GM11168 (cell line): Measurements from ENCODE around the gene PHC1.
"Not testable (repeated sequence)": the region's sequence is repeated elsewhere in the genome, so short reads cannot be mapped to it uniquely, and the experiment has no call there.

Experiments
- in situ Hi-C: fragments of 300-500 bp; cut with MboI; formaldehyde crosslinking; loops from one replicate; pipeline ENCODE4 v1.12.0; 2022; ENCODE audit warnings: low sequenced_read_pairs; ENCODE audit not compliant: unreplicated experiment

The PHC1 gene

DNA sequence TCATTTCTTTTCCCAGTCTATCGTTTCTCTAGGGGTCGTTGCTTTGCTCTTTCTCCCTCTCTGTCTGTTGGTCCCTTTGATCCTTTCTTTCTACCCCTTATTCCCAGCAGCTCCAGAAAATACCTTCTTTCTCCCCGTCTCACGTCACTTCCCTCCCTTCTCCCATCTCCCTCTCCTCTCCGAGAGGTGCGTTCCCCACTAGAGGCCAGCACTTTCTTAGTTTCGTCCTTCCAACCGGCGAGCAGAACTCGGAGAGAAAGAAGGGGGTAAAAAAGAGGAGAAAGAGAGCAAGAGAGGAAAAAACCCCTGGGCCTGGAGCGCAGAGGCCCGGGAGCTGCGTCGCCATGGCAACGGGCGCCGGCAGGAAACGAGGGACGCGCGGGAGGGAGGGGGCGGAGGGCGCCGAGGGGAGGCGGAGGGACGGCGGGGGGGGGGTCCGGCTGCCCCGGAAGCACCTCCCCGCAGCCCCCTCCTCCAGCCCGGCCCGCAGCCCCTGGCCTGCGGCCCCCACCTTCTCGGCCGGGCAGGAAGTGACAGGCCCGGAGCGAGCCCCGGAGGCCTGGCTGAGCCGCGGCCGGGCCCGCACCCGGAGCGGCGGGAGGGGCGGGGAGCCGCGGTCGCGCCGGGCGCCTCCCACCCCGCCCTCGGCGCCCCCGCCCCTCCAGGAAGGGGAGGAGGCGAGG is at the start of gene PHC1:
Gene PHC1 (plus strand): TSS at position 477 of the 683 bp plus-strand sequence. CDS start 3,169 bp downstream, outside the sequence.
- in situ Hi-C loops = not testable (repeated sequence)

DNA sequence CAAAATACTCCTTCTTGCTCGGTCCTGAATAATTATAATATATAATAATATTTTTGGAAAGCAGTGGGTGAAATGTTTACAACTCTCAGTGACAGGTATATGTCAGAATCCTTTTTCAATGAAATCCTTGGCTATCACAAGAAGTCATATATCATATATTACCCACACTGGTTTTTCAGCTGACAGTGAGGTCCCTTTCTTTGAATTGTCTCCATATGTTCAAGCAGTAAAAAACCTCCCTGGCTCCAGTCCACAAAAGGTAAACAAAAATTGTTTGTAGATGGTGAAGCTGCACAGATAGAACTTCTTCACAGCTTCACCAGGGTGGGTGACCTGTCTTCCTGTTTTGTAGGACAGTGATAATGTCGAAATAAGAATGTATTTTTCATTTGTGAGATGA is 47.9 kb upstream of the PHC1 start:
- in situ Hi-C loops = loop anchor here (25.0 kb wide), 1 partner anchor 179 kb away; the partner anchor contains the start of gene RIMKLB

DNA sequence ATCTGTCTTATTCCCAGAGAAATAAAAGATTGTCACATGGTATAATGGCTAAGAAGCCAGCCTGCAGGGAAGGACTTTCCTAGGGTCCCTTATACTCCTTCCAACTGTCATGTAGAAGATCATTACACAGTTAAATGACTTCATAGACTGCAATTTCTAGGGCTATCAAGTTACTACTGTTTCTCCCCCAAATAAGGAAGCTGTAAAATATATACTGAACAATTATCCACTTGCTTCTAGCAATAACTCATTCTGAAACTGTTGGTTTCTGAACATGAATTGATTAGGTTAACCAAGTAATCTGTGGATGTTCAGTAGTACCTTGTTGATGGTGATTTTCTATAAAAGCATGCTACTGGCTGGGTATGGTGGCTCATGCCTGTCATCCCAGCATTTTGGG is 47.3 kb upstream of the PHC1 start:
- in situ Hi-C loops = loop anchor here (25.0 kb wide), 1 partner anchor 180 kb away; the partner anchor contains the start of gene RIMKLB

DNA sequence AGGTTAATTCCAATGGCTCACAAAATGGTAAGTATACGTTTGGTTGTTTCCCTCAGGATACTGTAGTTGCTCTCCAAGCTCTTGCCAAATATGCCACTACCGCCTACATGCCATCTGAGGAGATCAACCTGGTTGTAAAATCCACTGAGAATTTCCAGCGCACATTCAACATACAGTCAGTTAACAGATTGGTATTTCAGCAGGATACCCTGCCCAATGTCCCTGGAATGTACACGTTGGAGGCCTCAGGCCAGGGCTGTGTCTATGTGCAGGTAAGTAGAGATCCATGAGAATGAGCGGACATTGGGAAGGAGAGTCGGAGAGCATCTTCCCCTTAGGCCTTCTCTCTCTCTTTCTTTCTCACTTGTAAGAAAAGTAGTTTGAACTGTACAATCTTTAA is 46.5 kb upstream of the PHC1 start:
- in situ Hi-C loops = loop anchor here (25.0 kb wide), 1 partner anchor 180 kb away; the partner anchor contains the start of gene RIMKLB

DNA sequence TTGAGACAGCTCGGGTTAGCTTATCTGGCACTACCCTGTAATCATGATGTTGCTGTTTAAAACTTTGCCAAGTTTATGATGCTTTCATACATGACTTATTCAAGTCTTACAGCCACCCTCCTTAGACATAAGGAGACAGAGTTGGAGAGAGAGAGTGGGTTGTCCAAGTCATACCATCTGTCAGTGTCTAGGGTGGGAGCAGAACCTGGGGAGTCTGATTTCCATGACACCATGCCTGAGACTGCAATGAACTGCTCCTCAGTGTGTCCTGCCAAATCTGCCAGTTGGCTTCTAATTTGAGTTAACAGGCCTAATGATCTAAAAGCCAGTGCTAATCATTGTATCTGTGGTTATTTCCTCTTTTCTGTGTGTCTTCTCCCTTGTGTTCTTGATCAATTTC is 43.7 kb upstream of the PHC1 start:
- in situ Hi-C loops = loop anchor here (25.0 kb wide), 1 partner anchor 183 kb away; the partner anchor contains the start of gene RIMKLB

DNA sequence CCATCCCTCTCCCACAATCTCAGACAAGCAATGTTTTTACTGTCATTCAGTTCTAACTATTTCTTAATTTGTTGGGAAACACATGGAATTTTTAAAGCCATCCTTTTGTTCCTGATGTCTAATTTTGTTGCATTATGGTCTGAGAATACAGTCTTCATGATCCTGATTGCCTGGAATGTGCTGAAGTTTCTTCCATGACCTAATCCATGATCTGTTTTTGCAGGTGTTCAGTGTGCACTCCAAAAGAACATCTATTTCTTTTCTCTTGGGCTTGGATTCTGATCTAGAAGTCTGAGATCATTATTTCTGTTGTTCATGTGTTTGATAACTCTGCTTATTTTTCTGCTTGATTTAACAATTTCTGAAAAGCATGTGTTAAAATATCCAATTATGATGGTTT is 43.2 kb upstream of the PHC1 start:
- in situ Hi-C loops = loop anchor here (25.0 kb wide), 1 partner anchor 184 kb away; the partner anchor contains the start of gene RIMKLB

DNA sequence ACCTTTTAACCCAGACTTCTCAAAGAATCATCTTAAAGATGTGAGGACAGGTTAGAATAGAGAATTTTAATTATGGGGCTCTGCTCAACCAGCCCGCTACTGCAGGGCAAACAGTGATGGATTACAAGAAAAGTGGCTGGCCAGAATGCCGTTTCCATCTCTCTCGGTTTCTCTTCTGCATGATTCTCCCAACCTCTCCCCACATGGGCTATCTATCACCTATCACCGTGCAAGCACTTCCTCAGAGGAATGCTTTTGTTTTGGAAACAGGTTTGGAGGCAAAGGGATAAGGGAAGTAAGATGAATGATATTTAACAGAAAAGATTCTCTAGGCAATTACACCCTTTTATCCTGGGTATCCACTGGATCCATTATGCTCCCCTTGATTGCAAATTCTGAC is 37.4 kb upstream of the PHC1 start:
- in situ Hi-C loops = no loop called here

DNA sequence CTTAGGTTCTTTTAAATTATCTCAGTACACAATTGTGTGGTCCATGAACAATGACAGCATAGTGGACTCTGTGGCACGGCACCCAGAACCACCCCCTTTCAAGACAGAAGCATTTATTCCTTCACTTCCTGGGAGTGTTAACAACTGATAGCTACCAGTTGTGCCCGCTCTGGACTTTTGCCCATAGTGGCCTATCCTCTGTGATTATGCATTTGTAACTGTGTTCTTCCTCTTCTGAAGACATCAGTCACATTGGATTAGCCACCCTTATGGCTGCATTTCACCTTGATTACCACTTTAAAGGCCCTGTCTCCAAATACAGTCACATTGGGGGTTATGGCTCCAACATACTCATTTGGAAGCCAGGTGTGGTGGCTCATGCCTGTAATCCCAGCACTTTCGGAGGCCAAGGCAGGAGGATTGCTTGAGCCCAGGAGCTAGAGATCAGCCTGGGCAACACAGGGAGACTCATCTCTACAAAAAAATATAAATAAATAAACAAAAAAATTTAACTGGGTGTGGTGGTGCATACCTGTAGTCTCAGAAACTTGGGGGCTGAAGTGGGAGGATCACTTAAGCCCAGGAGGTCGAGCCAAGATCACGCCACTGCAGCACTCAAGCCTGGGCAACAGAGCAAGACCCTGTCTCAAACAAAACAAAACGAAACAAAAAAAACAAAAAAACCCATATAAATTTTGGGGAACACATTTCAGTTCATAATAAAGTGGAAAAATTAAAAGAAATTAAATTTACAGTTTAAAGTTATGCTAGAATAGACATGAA is 27.6 kb upstream of the PHC1 start:
- in situ Hi-C loops = no loop called here

DNA sequence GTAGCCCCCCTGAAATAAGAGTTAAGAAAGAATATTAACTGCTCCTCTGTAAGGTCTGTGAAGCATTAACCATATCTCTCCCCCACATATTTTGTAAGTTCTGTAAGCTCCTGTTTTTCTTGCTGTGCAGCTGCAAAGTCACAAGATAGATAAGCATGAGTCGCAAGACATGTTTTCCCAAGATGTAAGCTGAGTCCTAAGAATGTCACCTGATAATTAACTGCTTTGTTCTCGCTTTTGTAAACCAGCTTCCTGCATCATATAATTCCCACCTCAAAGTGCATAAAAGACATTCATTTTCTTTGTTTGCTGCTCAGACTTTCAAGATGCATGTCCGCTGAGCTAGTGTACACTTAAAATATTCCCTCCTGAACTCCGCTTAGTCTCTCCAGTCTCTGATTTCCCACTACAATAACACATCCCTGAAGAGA is 27.0 kb upstream of the PHC1 start:
- in situ Hi-C loops = no loop called here

DNA sequence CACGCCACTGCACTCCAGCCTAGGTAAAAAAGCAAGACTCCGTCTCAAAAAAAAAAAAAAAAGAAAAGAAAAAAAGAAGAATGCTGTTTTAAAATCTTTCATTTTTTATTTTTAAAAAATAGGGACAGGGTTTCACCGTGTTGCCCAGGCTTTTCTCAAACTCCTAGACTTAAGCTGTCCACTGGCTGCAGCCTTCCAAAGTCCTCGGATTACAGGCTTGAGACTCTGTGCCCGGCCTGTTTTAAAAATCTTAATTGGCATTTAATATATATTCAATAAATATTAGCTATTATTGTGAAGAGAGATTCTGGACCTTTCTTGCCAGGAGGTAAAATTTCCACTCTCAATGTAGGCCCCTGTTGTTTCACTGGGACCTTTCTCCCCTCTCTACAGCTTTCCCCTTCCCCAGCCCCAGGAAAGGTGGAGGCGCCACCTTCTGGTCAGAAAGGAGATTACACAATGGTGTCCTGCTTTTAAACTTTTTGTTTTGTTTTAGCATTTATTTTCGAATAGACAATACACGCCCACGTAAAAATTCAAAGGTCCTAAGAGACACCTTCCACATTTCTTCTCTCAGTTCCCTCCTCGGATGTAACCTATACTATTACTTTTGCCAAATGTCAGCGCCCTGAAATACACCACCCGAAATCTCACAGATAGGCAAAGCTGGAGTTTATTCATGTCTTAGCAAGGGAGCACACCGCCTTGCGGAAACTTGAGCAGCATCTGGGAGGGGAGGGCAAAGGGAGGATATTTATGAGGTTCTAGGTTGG is 23.8 kb upstream of the PHC1 start:
- in situ Hi-C loops = no loop called here

DNA sequence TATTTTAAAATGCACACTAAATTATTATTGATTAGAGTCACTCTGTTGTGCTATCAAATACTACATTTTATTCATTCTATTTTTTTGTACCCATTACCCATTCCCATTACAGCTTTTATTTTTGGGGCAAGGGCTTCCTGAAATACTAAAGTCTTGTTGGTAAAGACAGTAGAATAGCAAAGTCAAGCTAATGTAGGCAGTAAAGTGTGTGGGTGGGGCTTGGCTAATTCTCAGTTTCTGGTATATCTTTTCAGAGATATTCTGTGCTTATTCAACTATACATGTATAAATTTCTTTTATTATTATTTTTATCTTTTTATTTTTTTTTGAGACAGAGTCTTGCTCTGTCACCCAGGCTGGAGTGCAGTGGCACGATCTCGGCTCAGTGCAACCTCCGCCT is 22.3 kb upstream of the PHC1 start:
- in situ Hi-C loops = no loop called here

DNA sequence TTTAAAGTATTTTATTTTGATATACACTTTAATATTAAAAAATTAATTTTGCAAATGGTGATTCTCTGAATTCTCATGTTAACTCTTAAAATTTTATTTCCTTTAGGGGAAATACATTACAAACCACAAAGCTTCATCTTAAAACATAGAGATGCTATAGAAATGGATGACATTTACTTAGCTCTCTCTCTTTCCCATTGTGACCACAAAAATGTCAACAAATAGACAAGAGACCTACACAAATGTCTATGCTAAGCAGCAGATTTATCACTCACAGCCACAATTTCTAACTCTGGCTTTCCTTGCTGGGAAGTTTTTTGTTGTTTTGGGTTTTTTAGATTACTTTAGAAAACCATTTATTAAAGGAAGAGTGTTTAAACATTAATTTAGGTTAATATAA is 19.9 kb upstream of the PHC1 start:
- in situ Hi-C loops = no loop called here

DNA sequence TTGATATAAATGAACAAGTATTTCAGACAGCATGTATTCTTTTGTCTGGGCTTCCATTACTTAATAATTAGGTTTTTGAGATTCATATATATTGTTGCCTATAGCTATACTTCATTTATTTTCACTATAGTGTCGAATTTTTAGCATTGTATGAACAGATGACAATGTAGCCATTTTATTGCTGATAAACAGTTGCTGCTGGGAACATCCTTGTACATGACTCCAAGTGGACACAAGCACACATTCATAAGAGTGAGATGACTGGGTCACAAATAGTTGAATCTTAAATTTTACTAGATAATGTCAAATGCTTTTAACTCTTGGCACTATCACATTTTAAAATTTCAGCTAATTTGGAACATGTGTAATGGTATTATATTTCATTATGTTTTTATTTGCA is 19.3 kb upstream of the PHC1 start:
- in situ Hi-C loops = no loop called here

DNA sequence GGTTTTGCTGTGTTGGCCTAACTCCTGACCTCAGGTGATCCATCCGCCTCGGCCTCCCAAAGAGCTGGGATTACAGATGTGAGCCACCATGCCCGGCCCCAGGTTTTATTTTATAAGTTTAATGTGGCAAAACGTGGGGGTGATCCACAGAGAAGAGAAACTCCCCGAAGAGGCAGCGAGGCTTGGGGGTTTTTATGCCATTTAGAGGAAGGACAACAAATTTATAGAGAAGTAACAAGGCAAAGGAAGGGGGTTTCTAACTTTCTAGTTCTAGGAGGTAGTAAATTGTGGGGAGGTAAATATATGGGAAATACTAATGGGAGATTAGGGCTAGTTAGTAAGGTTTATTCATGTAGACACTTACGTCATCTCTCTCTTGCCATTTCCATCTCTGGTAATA is 17.2 kb upstream of the PHC1 start:
- in situ Hi-C loops = no loop called here

DNA sequence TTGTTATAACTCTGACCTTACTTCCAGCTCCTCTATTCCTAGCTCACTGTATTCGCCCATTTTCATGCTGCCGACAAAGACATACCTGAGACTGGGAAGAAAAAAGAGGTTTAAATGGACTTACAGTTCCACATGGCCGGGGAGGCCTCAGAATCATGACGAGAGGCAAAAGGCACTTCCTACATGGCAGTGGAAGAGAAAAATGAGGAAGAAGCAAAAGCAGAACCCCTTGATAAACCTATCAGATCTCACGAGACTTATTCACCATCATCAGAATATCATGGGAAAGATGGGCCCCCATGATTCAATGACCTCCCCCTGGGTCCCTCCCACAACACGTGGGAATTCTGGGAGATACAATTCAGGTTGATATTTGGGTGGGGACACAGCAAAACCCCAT is 14.5 kb upstream of the PHC1 start:
- in situ Hi-C loops = no loop called here

DNA sequence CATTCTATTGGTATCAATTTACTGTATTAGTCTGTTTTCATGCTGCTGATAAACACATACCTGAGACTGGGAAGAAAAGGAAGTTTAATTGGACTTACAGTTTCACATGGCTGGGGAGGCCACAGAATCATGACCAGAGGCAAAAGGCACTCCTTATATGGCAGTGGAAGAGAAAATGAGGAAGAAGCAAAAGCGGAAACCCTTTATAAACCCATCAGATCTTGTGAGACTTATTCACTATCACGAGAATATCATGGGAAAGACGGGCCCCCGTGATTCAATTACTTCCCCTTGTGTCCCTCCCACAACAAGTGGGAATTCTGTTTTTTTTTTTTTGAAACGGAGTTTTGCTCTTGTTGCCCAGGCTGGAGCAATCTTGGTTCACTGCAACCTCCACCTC is 11.6 kb upstream of the PHC1 start:
- in situ Hi-C loops = not testable (repeated sequence)

DNA sequence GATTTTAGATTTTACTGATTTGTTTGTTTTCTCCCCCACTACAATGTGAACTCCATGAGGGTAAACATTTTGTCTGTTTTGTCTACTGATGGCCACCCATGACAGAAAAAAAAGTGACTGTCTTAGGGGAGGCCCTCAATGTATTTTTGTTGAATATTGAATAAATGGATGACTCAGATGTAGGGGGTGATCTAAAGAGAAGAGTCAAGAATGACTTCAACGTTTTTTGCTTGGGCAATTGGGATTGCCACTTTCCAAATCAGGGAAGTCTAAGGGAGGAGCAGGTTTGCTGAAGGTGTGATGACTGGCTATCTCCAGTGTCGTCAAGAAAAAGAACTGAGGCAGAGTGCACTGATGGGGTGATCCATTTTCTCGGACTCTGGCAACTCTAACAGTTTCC is 10.7 kb upstream of the PHC1 start:
- in situ Hi-C loops = no loop called here

DNA sequence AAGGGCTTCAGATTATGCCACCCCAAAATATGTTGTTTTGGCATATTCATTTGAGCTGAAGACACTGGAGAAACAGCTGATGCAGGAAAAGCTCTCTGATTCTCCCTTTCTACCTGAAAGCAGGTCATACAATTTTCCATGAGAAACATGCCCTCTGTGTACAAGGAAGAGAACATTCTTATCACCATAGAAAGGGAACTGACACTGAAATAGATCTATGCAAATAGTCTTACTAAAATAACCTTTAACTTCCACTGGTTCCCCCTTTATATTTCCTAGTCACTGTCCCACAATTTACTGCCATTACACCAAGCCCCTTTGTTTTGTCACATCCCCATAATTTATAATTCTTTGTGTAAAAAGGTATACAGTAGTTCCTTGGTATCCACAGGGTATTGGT is 9.6 kb upstream of the PHC1 start:
- in situ Hi-C loops = no loop called here

DNA sequence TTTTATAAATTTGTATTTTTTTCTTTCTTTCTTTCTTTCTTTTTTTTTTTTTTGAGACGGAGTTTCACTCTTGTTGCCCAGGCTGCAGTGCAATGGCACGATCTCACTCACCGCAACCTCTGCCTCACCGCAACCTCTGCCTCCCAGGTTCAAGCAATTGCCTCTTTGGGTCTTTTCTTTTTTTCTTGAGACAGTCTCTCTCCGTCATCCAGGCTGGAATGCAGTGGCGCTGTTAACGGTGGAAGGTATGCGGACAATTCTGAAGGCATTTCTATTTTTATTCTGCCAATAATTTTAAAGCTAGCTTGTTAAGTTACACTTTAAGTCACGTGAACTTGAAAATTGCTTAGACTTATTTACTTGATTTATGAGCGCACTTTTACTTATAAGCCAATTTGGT is 8.8 kb upstream of the PHC1 start:
- in situ Hi-C loops = no loop called here

DNA sequence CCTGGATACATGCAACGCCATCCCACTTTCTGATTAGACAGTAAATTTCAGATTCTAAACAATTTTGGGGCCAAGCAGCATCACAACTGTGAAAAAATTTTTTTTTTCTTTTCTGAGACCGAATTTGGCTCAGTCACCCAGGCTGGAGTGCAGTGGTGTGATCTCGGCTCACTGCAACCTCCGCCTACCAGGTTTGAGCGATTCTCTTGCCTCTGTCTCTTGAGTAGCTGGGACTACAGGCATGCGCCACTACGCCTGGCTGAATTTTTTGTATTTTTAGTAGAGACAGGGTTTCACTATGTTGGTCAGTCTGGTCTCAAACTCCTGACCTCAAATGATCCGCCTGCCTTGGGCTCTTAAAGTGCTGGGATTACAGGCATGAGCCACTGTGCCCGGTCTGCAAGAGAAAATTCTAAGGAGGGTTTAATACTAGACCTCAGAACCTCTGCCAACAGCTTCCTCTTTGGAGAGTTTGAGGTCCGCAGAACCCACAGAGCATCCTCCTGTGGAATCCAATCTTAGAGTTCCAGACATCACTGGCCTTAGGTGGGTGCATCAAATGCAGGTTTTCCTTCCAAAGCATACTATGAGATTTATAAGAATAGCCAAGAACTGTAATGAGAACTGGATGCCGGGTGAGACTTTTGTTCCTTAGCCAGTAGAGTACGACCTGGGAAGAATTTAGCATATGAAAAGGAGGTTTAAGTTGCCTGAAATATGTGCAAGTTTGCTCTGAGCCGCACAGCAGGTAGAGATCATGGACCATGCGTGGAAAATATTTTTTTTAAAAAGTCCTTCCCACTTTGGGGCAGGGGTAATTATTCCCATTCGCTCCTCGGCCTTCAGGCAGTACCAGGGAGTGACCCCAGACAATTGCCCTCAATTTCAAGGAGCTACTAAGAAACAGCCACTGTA is 7.8 kb upstream of the PHC1 start:
- in situ Hi-C loops = no loop called here
